HG03103 (cell line): ENCODE results near the gene TAF5L.
"Not testable (repeated sequence)": the region's sequence is repeated elsewhere in the genome, so short reads cannot be mapped to it uniquely, and the experiment has no call there.

Experiments used
- ATAC-seq: cut with Tn5 transposase; IDR thresholded peaks from one replicate; pipeline ENCODE4 v1.9.1; 2021; ENCODE audit warnings: low read depth; ENCODE audit not compliant: unreplicated experiment

Gene TAF5L

DNA sequence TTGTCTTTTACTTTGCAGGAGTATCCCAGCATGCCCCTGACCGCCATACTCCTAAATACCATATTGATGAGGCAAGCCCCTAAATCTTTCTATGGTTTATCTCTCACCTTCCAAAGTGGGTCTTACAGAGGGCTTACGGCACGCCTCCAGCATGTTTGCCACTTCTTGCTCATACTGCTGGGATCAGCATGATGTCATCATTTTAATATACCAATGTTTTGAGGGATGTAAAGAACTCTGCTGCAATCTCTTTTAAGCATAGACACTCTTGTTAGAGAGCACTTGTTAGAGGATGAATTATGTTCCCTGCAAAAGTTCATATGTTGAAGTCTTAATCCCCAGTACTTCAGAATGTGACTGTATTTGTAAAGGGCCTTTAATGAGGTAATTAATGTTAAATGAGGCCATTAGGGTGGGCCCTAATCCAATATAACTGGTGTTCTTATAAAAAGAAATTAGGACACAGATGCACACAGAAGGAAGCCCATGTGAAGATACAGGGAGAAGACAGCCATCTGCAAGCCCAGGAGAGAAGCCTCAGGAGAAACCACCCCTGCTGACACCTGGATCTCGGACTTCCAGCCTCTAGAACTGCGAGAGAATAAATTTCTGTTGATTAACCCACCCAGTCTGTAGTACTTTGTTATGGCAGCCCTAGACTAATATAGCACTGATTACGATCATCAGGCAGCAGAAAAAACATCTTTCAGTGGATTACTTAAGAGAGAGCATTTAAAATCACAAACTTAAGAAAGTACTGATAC lies 51.1 kb downstream of the TAF5L start:
- ATAC-seq, result no peak

- no peak for ATAC-seq
These were observed 53.6 kb downstream of the TAF5L start for GRCh38 chr1:229572286-229572685.

- no peak for ATAC-seq
These were observed 54.9 kb downstream of the TAF5L start for GRCh38 chr1:229570891-229571516.

DNA sequence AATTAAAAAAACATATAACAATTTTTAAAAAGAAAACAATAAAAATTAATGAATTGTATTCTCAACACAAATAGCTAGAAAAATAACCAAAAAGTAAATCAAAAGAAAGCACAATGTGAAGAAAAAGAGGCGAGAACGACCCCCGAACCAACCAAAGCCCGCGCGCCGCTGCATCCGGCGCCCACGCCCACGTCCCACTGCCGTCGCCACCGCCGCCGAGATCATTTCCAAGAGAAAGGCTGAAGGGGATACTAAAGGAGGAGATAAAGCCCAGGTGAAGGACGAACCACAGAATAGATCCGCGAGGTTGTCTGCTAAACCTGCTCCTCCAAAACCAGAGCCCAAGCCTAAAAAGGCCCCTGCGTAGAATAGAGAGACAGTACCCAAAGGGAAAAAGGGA lies 55.6 kb downstream of the TAF5L start:
- no peak for ATAC-seq

- no peak for ATAC-seq
These were observed 58.6 kb downstream of the TAF5L start for GRCh38 chr1:229567109-229567868.

GRCh38 chr1:229563701-229564100 lies 62.2 kb downstream of the TAF5L start:
- ATAC-seq, result no peak

GRCh38 chr1:229563241-229563640 lies 62.7 kb downstream of the TAF5L start:
- no peak for ATAC-seq

- no peak for ATAC-seq
These were observed 63.2 kb downstream of the TAF5L start for GRCh38 chr1:229562686-229563085.

DNA sequence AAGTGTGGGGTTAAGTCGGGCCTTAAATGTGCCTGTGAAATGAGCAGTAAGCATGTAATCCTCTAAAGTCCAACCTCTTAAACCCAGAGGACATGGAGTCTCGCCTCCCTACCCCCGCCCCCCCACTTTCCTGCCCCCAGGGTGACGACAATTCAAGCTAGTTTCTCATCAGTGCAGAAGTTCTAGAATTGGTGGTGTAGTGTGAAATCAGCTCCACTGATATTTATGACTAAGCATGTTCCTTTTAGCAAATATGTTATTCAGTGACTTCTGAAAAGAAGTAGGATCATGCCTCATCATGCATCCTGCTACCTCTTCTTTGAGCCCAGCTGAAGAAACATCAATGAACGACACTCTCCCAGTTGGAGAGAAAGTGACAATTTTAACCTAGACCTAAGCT lies 64.8 kb downstream of the TAF5L start:
- no peak for ATAC-seq

DNA sequence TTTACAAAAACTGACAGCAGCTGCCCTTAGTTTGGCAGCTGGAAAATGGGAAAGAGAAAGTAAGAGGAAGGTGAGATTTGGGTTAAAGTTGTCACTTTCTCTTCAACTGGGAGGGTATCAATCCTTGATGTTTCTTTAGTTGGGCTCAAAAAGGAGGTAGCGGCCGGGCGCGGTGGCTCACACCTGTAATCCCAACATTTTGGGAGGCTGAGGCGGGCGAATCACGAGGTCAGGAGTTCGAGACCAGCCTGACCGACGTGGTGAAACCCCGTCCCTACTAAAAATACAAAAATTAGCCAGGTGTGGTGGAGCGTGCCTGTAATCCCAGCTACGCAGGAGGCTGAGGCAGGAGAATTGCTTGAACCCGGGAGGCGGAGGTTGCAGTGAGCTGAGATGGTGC lies 65.8 kb downstream of the TAF5L start:
- not testable (repeated sequence) for ATAC-seq

GRCh38 chr1:229559336-229559801 lies 66.6 kb downstream of the TAF5L start:
- ATAC-seq, result not testable (repeated sequence)

GRCh38 chr1:229558460-229559335 lies 67.2 kb downstream of the TAF5L start, which contains the start of gene ABCB10:
Gene ABCB10, minus strand, starts transcription at chr1:229558707. Its CDS starts 55 bp downstream, at chr1:229558652.
- ATAC-seq, result peak; percentile 74

DNA sequence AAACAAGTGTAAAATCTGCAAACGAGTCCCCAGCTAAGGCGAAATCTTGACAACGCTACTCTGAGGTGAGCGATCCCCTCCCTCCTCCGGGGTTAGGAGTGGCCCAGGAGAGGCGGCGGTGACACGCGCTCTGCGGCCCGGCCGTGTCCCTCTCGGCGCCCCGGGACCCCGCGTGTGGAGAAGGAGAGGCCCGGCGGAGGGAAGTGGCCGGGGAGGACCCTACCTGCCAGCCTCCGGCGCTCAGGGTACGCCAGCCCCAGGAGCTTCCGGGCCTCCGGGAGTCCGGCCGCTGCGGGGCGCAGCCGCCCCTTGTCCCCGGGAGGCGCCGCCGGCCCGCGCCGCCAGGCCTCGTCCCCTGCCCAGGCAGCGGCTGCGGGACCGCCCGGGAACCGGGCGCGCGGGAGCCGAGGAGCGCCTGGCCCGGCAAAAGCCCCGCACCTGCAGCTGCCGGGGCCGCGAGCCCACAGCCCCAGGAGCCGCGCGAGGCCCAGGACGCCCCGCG lies 68.0 kb downstream of the TAF5L start:
- ATAC-seq, result peak; percentile 24

- no peak for ATAC-seq
These were observed 68.6 kb downstream of the TAF5L start for GRCh38 chr1:229557200-229557850.

DNA sequence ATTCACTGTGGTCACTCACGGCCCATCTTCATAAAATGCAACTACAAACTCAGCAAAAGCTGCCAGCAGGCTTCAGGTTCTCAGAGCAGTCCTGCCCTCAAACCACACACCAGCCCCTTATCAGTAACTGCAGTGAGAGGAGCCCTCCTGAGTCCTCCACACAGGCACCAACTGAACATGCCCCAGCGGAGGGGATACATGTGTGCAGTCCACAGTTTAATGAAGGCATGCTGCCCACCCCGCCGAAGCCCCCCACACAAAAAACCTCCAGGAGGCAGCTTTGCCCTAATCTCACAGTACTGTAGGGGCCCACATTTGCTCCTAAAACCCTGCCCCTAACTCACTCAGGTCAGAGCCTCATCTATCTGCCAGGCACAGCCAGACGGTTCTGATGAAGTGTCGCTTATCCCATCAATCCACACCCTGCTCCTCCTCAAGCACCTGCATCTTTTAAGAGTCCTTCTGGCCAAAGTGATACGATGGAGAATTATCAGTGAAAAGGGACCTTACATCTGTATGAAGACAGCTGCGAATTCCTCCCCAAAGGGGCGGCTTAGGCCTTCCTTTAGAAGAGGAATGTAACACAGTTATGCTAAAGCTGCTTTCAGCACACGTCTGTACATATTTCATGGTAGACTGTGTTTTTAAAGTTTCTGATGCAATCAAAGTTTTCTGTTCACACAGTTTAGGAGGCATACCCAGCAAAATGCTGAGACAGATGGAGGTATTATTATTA lies 70.9 kb downstream of the TAF5L start:
- ATAC-seq, result no peak

DNA sequence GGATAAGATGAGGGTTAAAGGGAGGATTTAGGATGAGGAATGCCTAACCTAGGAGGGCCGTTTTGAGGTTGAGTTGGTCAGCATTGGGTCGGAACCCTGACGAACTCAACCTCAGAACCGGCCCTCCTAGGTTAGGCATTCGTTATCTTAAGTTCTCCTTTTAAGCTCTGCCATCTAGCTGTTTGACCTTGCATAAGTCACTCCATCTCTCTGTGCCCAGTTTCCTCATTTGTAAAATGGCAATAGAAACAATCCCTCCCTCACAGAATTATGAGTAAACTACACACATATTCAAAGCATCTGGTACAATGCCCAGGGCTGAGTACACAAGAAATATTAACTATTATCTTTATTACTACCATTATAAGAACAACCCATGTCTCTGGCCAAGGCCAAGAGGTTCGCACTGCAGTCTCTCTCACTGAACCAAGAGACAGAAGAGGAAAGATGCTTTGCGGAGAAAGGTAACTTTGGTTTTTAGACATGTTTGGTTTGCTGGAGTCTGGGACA lies 72.2 kb downstream of the TAF5L start:
- no peak for ATAC-seq

DNA sequence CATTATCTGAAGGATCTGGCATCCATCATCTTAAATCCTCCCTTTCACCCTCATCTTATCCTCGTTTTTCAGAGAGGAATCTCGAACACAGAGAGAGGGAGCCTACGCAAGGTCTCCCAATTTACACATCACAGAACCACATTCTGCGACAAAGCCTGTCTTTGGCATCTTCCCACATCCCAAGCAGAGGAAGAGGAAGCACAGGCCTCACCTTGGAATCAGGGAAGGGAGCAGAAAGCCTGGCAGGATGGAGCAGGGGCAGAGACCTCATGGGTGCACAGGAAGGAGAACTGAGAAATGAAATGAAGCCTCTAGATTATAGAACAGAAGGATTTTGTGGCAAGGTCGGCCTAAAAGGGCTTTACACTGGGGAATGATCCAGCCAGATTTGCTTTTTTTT lies 73.2 kb downstream of the TAF5L start:
- no peak for ATAC-seq

- no peak for ATAC-seq
These were observed 74.9 kb downstream of the TAF5L start for GRCh38 chr1:229550812-229551567.
